Naive thymus-derived CD4-positive, alpha-beta T cell (primary cell): ENCODE results near the gene STK40. TPM values are rescaled to one million over a fixed set of nuclear protein-coding genes. Genes with fewer than 3 reads are reported as not detected.

Experiments
- ATAC-seq: fragments of 150-1000 bp; cut with Tn5 transposase; 2 replicates; pipeline ENCODE4 v1.10.0; 2021; ENCODE audit warnings: mild to moderate bottlenecking, moderate library complexity
- CTCF ChIA-PET: fragments of 350-600 bp; sonication (Branson Sonifier 250); formaldehyde crosslinking; loops from one replicate; lab custom pipeline; 2021; ENCODE audit warnings: antibody characterized with exemption; lab: Charles Lee
- POLR2A ChIA-PET: fragments of 350-600 bp; sonication (Branson Sonifier 250); formaldehyde crosslinking; loops from one replicate; lab custom pipeline; 2021; ENCODE audit warnings: antibody characterized with exemption, inconsistent platforms; lab: Charles Lee
- DNase-seq, 9 donors: peaks; one replicate each; pipeline versions ENCODE4 v3.0.0 to v3.0.0-alpha.2; 2020 to 2022; ENCODE audit warnings: mixed read lengths in 1 of 9
- H3K27ac ChIP-seq: one replicate; pipeline ENCODE4 v1.7.0; 2013; ENCODE audit warnings: mild to moderate bottlenecking, low read depth, low read length, moderate library complexity
- H3K27me3 ChIP-seq, 2 donors: one replicate each; pipeline ENCODE4 v1.7.0; 2013; ENCODE audit warnings: low read length in 2 of 2, mild to moderate bottlenecking in 2 of 2, moderate library complexity in 2 of 2; ENCODE audit not compliant: control insufficient read depth in 2 of 2, insufficient read depth in 2 of 2
- H3K36me3 ChIP-seq, 3 experiments: 1 replicate in 2 of 3; 2 replicates in 1 of 3; pipeline ENCODE4 v1.7.0; 2013; ENCODE audit warnings: low read length in 3 of 3, mild to moderate bottlenecking in 3 of 3, moderate library complexity in 1 of 3; ENCODE audit not compliant: insufficient read depth in 3 of 3, control insufficient read depth in 2 of 3
- H3K4me1 ChIP-seq, 2 donors: one replicate each; pipeline ENCODE4 v1.7.0; 2013; ENCODE audit warnings: low read length in 2 of 2, mild to moderate bottlenecking in 2 of 2, moderate library complexity in 1 of 2; ENCODE audit not compliant: control insufficient read depth in 2 of 2, insufficient read depth in 2 of 2
- H3K4me3 ChIP-seq: 2 replicates; pipeline ENCODE4 v1.7.0; 2013; ENCODE audit warnings: mild to moderate bottlenecking, low read length
- H3K9me3 ChIP-seq, 3 experiments: 1 replicate in 2 of 3; 2 replicates in 1 of 3; pipeline ENCODE4 v1.7.0; 2013; ENCODE audit warnings: low read length in 3 of 3; ENCODE audit not compliant: control insufficient read depth in 2 of 3
- H3K27ac Mint-ChIP-seq, 9 donors: one replicate each; pipeline ENCODE4 v1.8.0; 2020 to 2022; ENCODE audit warnings: mixed read lengths in 9 of 9, mild to moderate bottlenecking in 8 of 9, moderate library complexity in 5 of 9, inconsistent platforms in 2 of 9
- H3K27me3 Mint-ChIP-seq, 5 donors: one replicate each; pipeline ENCODE4 v1.8.0; 2021 to 2022; ENCODE audit warnings: mixed read lengths in 5 of 5, mild to moderate bottlenecking in 1 of 5
- H3K36me3 Mint-ChIP-seq, 5 donors: one replicate each; pipeline ENCODE4 v1.8.0; 2020 to 2022; ENCODE audit warnings: mixed read lengths in 5 of 5, mild to moderate bottlenecking in 3 of 5, inconsistent platforms in 1 of 5
- H3K4me1 Mint-ChIP-seq, 7 donors: one replicate each; pipeline ENCODE4 v1.8.0; 2020 to 2022; ENCODE audit warnings: mixed read lengths in 7 of 7, mild to moderate bottlenecking in 3 of 7, inconsistent platforms in 1 of 7
- H3K4me3 Mint-ChIP-seq, 10 donors: one replicate each; pipeline ENCODE4 v1.8.0; 2020 to 2022; ENCODE audit warnings: mild to moderate bottlenecking in 10 of 10, mixed read lengths in 10 of 10, moderate library complexity in 6 of 10, inconsistent platforms in 2 of 10
- H3K9me3 Mint-ChIP-seq, 11 donors: one replicate each; pipeline ENCODE4 v1.8.0; 2020 to 2022; ENCODE audit warnings: mixed read lengths in 11 of 11, mild to moderate bottlenecking in 4 of 11, inconsistent platforms in 1 of 11, moderate library complexity in 1 of 11
- intact Hi-C, 2 donors: fragments of 100-400 bp; cut with micrococcal nuclease; formaldehyde crosslinking; loops; one replicate each; pipeline ENCODE4 v1.15.1; 2023
- polyA plus RNA-seq, 2 donors: library from polyadenylated mRNA; unstranded; fragments of 300-500 nt; fragmentation: Illumina TruSeq; gene quantifications; one replicate each; pipeline ENCODE4 v1.2.3, GENCODE V29; 2021
- total RNA-seq, 6 experiments: library from RNA in 5 of 6; stranded (reverse) in 5 of 6; gene quantifications; 1 replicate in 5 of 6; 2 replicates in 1 of 6; pipeline ENCODE4 v1.2.3 and lab custom pipeline; 2021 to 2026

STK40 gene
- total and polyA plus RNA-seq, 7 experiments from 2014 or later, result 27.6 to 56.8 (median 46.8) TPM

DNA sequence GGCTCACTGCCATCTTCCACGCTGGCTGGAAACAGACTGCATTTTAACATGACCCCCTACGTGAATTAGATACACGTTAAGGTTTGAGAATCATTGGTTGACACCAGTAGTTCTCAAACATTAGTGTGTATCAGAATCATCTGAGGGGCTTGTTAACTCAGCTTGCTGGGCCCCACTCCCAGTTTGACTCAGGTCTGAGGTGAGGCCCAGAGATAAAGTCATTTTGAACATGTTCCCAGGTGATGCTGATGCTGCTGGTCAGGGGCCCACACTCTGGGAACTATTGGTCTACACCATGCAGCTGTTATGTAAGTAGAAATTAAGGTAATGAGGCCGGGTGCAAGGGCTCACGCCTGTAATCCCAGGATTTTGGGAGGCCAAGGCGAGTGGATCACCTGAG is 10.6 kb upstream of the STK40 start:
- H3K27ac ChIP-seq, result no peak overlapping the region
- no peaks in the 10 kb centered on the region for H3K9me3 ChIP-seq
- peaks cover 1 to 7% (median 6%) of the 10 kb centered on the region in 5 donors for H3K36me3 Mint-ChIP-seq
- H3K4me1 Mint-ChIP-seq, result peaks cover 19 to 45% (median 34%) of the 10 kb centered on the region in 7 donors
- peaks cover 13 to 16% of the 10 kb centered on the region in 2 donors for H3K4me1 ChIP-seq
- ChIA-PET POLR2A (interaction anchor here (0.9 to 4.4 kb wide), 7 partner anchors 9 to 68 kb away, joined by 3 to 37 read pairs (median 11); partner anchors contain the start of genes MRPS15 and STK40), CTCF (interaction anchor here (1.7 to 2.4 kb wide), 3 partner anchors 10 to 51 kb away, joined by 5 to 12 read pairs (median 7); no protein-coding TSS in a partner anchor)
- H3K27me3 ChIP-seq, result no peaks in the 10 kb centered on the region
- H3K36me3 ChIP-seq, result peaks cover 0 to 33% (median 0%) of the 10 kb centered on the region in 3 experiments
- intact Hi-C loops, result loop anchor here (2.0 to 5.0 kb wide), 5 partner anchors 14 to 464 kb away; partner anchors contain the start of genes ADPRS (in 1 of the 2), AGO3 (in 1 of the 2) and MRPS15 (in 1 of the 2)
- no peaks in the 10 kb centered on the region for H3K9me3 Mint-ChIP-seq
- no peaks in the 10 kb centered on the region for H3K27me3 Mint-ChIP-seq
- H3K4me3 Mint-ChIP-seq, result peak overlapping the region; percentile 87 to 100 (median 97)
- no peak overlapping the region for H3K4me3 ChIP-seq
- ATAC-seq (no peak), DNase-seq (no peak)
- H3K27ac Mint-ChIP-seq, result peak overlapping the region in 4 of 9 donors; percentile 74 to 100 (median 99)

DNA sequence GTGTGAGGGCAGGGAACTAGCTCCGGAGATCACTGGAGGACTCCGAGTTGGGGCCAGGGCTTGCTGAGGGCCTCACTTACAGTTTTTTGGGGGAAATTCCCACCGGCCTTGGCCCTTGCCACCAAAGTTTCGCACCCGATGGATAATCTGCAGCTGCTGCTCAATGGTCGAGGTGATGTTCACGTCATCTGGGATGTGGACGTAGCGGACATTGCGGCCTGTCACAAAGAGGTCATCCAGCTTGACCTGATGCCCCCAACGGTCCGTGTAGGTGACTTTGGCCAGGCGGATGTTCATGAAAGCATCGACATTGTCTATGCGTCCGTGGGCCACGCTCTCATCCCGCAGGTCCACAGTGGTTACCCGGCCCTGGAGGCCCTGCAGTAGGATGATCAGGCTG is 8.0 kb upstream of the STK40 start:
- H3K4me3 Mint-ChIP-seq, result no peak overlapping the region
- CTCF ChIA-PET, result interaction anchor here (1.7 kb wide), 1 partner anchor 51 kb away, joined by 4 read pairs; no protein-coding TSS in a partner anchor
- Histone ChIP-seq H3K9me3 (no peaks in the 10 kb centered on the region), H3K4me3 (no peak overlapping the region), H3K36me3 (peaks cover 0 to 56% (median 0%) of the 10 kb centered on the region in 3 experiments), H3K27ac (no peak overlapping the region), H3K4me1 (peaks cover 13 to 16% of the 10 kb centered on the region in 2 donors), H3K27me3 (no peaks in the 10 kb centered on the region)
- no peaks in the 10 kb centered on the region for H3K27me3 Mint-ChIP-seq
- intact Hi-C loops, result loop anchor here in 1 of 2 donors (2.0 kb wide), 1 partner anchor 1083 kb away; no protein-coding TSS in a partner anchor
- H3K9me3 Mint-ChIP-seq, result no peaks in the 10 kb centered on the region
- POLR2A ChIA-PET, result no interaction called here
- DNase-seq (no peak), ATAC-seq (no peak)
- peaks cover 15 to 42% (median 33%) of the 10 kb centered on the region in 7 donors for H3K4me1 Mint-ChIP-seq
- H3K36me3 Mint-ChIP-seq, result peaks cover 3 to 17% (median 10%) of the 10 kb centered on the region in 5 donors
- H3K27ac Mint-ChIP-seq, result no peak overlapping the region

DNA sequence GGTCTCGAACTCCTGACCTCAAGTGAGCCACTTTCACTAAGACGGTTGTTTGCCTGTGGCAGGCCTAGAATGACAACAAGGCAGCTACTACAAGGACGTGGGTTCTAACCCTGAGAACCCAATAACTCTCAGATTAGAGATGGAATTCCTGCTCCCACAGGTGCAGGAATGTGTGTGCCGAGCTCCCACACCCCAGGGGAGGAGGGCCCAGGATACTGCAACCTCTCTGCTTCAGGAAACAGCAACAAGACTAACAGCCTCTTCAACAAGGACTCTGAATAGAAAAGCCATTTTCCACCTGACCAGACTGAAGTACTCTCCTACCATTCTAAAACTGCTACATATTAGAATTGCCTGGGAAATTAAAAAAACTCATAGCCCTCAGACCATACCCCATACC is 7.1 kb upstream of the STK40 start:
- intact Hi-C loops, result loop anchor here in 1 of 2 donors (2.0 kb wide), 1 partner anchor 1084 kb away; no protein-coding TSS in a partner anchor
- H3K4me3 ChIP-seq, result no peak overlapping the region
- no peak overlapping the region for H3K27ac ChIP-seq
- Mint-ChIP-seq H3K27me3 (no peaks in the 10 kb centered on the region), H3K27ac (no peak overlapping the region), H3K4me3 (no peak overlapping the region), H3K4me1 (peaks cover 12 to 39% (median 28%) of the 10 kb centered on the region in 7 donors), H3K9me3 (no peaks in the 10 kb centered on the region), H3K36me3 (peaks cover 3 to 17% (median 10%) of the 10 kb centered on the region in 5 donors)
- no peaks in the 10 kb centered on the region for H3K9me3 ChIP-seq
- ATAC-seq (no peak), DNase-seq (no peak)
- no peaks in the 10 kb centered on the region for H3K27me3 ChIP-seq
- ChIA-PET POLR2A (no interaction called here), CTCF (interaction anchor here (0.7 to 1.7 kb wide), 2 partner anchors 25 to 50 kb away, joined by 3 to 4 read pairs; no protein-coding TSS in a partner anchor)
- H3K36me3 ChIP-seq, result peaks cover 0 to 56% (median 0%) of the 10 kb centered on the region in 3 experiments
- peaks cover 8 to 9% of the 10 kb centered on the region in 2 donors for H3K4me1 ChIP-seq

DNA sequence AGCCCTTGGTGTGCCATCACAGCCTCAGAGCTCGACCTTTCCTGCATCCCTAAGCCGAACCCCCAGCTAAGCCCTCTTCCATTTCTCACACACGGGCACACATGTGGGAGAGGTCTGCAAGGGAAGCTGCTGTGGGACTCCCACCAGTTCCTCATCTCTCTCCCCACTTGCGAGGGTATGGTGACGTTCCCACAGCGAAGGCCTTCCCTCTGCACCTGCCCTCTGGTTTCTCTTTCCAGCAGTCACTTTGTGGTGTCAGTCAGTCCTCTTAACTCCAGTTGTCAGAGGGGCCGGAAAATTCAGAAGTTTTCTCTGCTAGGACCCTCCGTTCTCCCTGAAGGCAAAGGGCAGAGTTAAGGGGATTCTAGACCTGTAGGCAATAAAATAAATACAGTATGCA is 5.5 kb upstream of the STK40 start:
- H3K36me3 ChIP-seq, result peaks cover 0 to 51% (median 0%) of the 10 kb centered on the region in 3 experiments
- H3K36me3 Mint-ChIP-seq, result peaks cover 3 to 17% (median 10%) of the 10 kb centered on the region in 5 donors
- no peaks in the 10 kb centered on the region for H3K27me3 Mint-ChIP-seq
- no peak overlapping the region for H3K4me3 ChIP-seq
- H3K27ac ChIP-seq, result no peak overlapping the region
- H3K4me1 ChIP-seq, result peaks cover 6 to 12% of the 10 kb centered on the region in 2 donors
- DNase-seq (no peak), ATAC-seq (no peak)
- ChIA-PET POLR2A (interaction anchor here (1.0 kb wide), 1 partner anchor 24 kb away, joined by 3 read pairs; no protein-coding TSS in a partner anchor), CTCF (no interaction called here)
- peak overlapping the region in 2 of 9 donors; percentile 51 to 76 for H3K27ac Mint-ChIP-seq
- peaks cover 17 to 45% (median 29%) of the 10 kb centered on the region in 7 donors for H3K4me1 Mint-ChIP-seq
- intact Hi-C loops, result no loop called here
- H3K4me3 Mint-ChIP-seq, result no peak overlapping the region
- H3K27me3 ChIP-seq, result no peaks in the 10 kb centered on the region
- H3K9me3 ChIP-seq, result no peaks in the 10 kb centered on the region
- H3K9me3 Mint-ChIP-seq, result no peaks in the 10 kb centered on the region

DNA sequence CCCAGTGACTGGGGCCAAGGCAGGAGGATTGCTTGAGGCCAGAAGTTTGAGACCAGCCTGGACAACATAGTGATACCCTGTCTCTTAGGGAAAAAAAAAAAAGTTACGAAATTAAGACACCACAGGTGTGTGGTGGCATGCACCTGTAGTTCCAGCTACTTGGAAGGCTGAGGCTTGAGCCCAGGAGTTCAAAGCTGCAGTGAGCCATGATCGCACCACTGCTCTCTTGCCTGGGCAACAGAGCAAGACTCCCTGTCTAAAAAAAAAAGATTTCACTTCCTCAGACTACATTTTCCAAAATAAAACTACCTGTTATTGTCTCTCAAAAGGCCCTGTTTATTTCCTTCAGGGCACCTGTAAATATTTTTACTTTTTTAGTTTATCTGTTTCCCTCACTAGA is 4.7 kb upstream of the STK40 start:
- H3K27me3 Mint-ChIP-seq, result no peaks in the 10 kb centered on the region
- ChIA-PET POLR2A (no interaction called here), CTCF (no interaction called here)
- H3K36me3 ChIP-seq, result peaks cover 0 to 53% (median 0%) of the 10 kb centered on the region in 3 experiments
- no peak overlapping the region for H3K27ac ChIP-seq
- peaks cover 6 to 12% of the 10 kb centered on the region in 2 donors for H3K4me1 ChIP-seq
- DNase-seq (no peak), ATAC-seq (no peak)
- no peak overlapping the region for H3K4me3 Mint-ChIP-seq
- H3K27me3 ChIP-seq, result no peaks in the 10 kb centered on the region
- no peak overlapping the region for H3K4me3 ChIP-seq
- intact Hi-C loops, result no loop called here
- no peaks in the 10 kb centered on the region for H3K9me3 ChIP-seq
- H3K36me3 Mint-ChIP-seq, result peaks cover 3 to 17% (median 10%) of the 10 kb centered on the region in 5 donors
- peak overlapping the region in 4 of 9 donors; percentile 17 to 63 (median 28) for H3K27ac Mint-ChIP-seq
- peaks cover 18 to 47% (median 31%) of the 10 kb centered on the region in 7 donors for H3K4me1 Mint-ChIP-seq
- no peaks in the 10 kb centered on the region for H3K9me3 Mint-ChIP-seq

DNA sequence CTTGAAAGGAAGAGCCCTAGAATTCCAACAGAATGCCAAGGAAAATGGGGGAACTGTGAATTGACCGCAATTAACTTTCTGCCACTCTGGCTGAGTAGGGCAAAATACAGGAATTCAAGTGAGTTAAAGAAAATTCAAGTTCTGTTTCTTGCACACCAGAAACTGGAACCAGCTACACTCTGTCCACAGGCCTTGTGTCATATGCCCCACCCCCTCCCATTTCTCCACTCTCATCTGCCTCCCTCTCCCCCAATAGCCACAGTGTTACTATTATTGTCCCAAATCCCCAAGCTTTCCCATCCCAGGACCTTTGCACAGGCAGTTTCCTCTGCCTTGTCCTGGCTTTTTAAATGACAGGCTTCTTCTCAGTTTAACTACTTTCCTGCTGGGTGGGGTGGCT is 4.3 kb upstream of the STK40 start:
- Histone ChIP-seq H3K27ac (no peak overlapping the region), H3K27me3 (no peaks in the 10 kb centered on the region), H3K9me3 (no peaks in the 10 kb centered on the region), H3K4me3 (no peak overlapping the region), H3K4me1 (peaks cover 7 to 12% of the 10 kb centered on the region in 2 donors), H3K36me3 (peaks cover 0 to 57% (median 0%) of the 10 kb centered on the region in 3 experiments)
- Mint-ChIP-seq H3K36me3 (peaks cover 3 to 17% (median 9%) of the 10 kb centered on the region in 5 donors), H3K4me3 (no peak overlapping the region), H3K27ac (peak overlapping the region in 5 of 9 donors; percentile 1 to 63 (median 17)), H3K27me3 (no peaks in the 10 kb centered on the region), H3K9me3 (no peaks in the 10 kb centered on the region), H3K4me1 (peaks cover 18 to 47% (median 29%) of the 10 kb centered on the region in 7 donors)
- intact Hi-C loops, result loop anchor here in 1 of 2 donors (5.0 kb wide), 1 partner anchor 72 kb away; the partner anchor contains the start of gene MRPS15
- ChIA-PET POLR2A (no interaction called here), CTCF (no interaction called here)
- DNase-seq (no peak), ATAC-seq (no peak)
